ENCODE measurements around the gene IRF5.

IRF5 gene

GRCh38 chr7:128920913-128921582 lies 16.7 kb upstream of the IRF5 start:
- DNase-seq = no peak

- no peak for DNase-seq
Observed at GRCh38 chr7:128921866-128922440, 15.8 kb upstream of the IRF5 start.

DNA sequence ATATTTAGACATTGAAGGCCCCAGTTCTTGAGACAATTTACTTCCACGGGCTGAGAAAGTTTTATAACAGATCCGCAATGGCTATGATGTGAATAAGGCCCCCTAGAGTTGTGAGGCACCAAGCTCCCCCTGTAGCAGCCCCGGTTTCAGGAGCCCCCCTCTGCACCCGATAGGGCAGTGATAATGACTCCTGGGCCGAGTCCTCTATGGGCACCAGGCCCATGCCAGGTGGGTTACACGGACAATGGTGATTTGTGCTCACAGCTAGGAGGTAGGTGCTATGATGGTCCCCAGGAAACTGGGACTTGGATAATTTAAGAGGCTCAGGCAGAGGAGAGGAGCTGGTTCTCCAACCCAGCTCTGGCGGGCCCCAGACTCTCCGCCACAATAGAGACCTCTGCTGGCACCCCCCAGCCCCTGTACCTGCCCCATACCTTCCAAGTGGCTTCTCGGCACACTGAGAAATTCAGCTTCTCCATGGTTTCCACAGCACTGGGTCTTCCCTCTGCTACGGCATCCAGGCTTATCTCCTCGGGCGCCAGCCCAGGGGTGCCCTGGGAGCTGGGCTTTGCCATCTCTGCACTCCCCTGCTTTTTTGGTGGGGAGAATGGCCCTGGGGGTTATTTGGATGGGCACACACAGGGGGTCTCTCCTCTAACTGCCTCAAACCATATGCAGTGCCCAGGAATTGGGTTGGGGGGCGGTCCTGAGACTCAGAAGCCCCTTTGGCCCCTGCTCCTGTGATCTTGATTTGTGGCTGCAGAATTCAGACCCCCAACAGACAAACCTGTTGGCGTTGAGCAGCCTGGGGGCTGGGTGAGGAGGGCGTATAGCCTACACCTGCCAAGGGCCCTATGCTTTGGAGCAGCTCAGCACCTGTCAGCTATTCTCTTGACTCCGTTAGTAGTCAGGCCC lies 15.0 kb upstream of the IRF5 start:
- DNase-seq = no peak

- no peak for DNase-seq
Observed at GRCh38 chr7:128923411-128923800, 14.3 kb upstream of the IRF5 start.

DNA sequence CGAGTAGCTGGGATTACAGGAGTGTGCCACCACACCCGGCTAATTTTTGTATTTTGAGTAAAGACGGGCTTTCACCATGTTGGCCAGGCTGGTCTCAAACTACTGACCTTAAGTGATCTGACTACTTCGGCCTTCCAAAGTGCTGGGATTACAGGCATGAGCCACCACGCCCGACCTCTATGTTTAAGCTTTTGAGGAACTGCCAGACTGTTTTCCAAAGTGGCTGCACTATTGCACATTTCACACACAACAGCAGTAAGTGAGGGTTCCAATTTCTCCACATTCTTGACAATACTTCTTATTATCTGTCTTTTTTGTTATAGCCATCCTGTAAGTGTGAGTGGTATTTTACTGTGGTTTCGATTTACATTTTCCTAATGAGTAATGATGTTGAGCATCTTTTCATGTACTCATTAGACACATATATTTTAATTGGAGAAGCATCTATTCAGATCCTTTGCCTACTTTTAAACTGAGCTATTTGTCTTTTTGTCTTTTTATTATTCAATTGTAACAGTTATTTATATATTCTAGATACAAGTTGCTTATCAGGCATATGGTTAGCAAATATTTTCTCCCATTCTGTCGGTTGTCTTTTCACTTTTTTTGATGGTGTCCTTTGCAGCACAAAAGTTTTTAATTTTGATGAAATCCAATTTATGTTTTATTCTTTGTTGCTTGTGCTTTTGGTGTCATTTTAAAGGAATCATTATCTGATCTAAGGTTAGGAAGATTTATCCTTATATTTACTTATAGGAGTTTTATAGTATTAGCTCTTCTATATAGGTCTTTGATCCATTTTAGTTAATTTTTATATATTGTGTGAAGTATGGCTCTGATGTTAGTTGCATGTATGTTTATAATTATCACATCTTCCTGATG lies 12.8 kb upstream of the IRF5 start:
- DNase-seq = peak in 1 of 2 experiments; percentile 40

- no peak for DNase-seq
Observed at GRCh38 chr7:128928159-128928813, 9.4 kb upstream of the IRF5 start.

- DNase-seq = no peak
Observed at GRCh38 chr7:128928882-128929788, 8.6 kb upstream of the IRF5 start.

DNA sequence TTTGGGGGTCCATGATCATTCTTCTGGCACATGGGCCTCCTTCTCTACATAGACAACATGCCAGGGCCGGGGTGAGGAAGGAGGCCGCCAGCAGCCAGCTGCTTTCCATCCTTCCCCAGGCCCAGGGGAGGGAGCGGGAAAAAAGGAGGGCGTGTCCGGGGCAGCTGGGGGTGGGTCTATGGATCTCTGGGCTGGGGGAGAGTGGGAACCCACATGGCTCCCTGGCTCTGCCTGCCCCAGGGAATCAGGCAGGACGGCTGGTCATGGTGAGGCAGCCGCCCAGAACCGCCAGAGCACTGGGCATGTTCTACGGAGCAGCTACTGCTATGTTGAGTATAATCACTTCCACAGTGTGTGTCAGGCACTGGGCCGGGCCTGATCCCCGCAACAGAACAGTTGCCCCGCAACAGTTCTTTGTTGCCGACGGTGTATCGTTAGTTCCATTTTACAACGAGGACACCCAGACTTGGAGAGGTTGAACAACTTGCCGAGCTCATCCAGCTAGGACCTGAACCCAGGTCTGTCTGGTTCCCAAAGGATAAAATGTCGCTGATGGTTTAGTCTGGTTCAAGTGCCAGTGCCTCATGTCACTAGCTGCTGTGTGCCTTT lies 6.4 kb upstream of the IRF5 start:
- no peak for DNase-seq

DNA sequence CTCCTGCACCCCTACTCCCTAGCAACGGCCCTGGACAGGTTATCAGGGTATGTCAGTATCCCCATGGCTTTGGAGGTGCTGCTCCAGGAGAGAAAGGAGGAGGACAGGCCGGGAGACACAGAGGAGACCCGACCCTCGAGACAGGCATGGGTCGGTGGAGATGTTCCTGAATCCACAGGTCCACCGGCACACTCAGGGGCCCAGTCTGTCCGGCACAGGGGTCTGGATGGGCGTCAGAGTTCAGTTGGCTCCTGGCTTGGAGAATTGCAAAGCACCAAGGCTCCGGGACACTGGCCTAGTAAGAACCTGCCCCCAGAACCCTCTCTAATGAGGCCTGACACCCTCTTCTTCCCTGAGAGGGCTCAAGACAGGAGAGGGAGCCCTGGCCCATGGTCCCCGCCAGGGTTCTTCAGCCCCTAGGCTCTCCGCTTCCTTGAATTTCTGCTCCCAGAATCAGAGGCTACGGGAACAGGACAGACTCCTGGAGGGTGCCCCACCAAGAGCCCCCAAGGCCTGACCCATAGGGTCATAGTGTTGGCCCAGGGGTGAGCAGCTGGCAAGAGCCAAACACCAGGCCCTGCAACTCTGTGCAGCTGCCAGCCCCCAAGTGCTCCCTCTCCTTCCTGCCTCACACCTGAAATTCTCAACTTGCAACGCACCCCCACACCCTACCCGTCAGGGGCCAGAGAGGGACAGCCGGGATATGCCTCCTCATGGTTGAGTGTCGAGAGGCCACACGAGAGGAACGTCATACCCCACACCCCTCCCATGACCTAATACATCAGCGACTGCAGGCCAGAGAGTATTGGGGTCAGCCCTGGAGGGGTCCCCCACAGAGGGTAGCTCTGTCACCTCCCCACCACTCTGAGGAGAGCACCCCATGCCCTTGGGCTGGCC lies 5.5 kb upstream of the IRF5 start:
- DNase-seq = no peak

DNA sequence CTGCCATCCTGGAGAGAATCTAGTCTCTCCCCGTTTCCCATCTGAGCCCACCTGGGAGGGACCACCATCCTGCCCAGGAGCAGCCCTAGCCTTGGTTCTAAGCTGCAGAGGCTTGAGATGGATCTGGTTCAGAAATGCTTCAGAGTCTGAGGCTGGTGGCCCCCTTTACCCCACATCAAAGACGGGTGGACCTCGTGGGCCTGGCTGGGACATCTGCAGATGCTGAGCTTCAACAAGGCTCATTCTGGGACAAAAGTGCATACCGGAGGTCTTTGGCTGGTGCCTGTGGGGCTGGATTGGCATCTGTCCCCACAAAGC lies 4.9 kb upstream of the IRF5 start:
- no peak for DNase-seq

- DNase-seq = peak; percentile 72 to 76
Observed at GRCh38 chr7:128933180-128933891, 4.4 kb upstream of the IRF5 start.

- DNase-seq = no peak
Observed at GRCh38 chr7:128934361-128935341, 3.1 kb upstream of the IRF5 start.

GRCh38 chr7:128935342-128935730 lies 2.4 kb upstream of the IRF5 start:
- DNase-seq = no peak

DNA sequence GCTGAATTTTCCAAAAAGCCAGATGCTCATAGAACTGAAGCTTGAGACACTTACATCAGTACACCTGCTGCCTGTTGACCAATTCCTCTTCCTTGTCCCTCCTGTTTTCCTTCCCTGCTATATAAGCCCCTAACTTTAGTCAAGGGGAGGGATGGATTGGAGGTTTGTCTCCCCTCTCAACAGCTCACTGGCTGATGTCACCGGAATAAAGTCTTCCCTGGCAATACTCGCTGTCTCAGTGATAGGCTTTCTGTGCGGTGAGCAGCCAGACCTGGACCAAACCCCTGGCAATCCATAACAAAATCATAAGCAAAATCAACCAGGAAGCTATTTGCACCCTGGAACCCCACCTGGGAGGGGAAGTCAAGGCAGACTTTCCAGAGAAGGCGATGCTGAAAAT lies 929 bp upstream of the IRF5 start:
- no peak for DNase-seq

- DNase-seq = no peak
Observed at GRCh38 chr7:128937271-128937646, 468 bp upstream of the IRF5 start.

GRCh38 chr7:128938544-128939074 lies 882 bp downstream of the IRF5 start:
- DNase-seq = peak in 1 of 2 experiments; percentile 24

- DNase-seq = peak; percentile 50 to 60
Observed at GRCh38 chr7:128939075-128939860, 1.5 kb downstream of the IRF5 start.
